ENCODE results near the gene TK1.
A peak's percentile ranks its signal among the peaks of the same experiment; 100 is the strongest.

GRCh38 chr17:78174346-78174869, 12.4 kb downstream of the TK1 start:
- TF ChIP-seq CTCF (IDR thresholded peaks at IDR 0.05) (peak in 1 of 3 experiments; percentile 28), POLR2A (IDR thresholded peaks at IDR 0.05) (no peak)
